Esophagus muscularis mucosa (tissue), 3 donors: Measurements from ENCODE around the gene IL12RB2.

Experiments
- POLR2A ChIP-seq: fragments of 450-650 bp; IDR thresholded peaks from one replicate; pipeline ENCODE4 v1.6.1; 2017; ENCODE audit warnings: antibody characterized with exemption, moderate library complexity, mild to moderate bottlenecking, low read depth
- POLR2AphosphoS5 ChIP-seq, 2 donors: sonication (generic); formaldehyde crosslinking; IDR thresholded peaks; one replicate each; pipeline ENCODE4 v1.6.1; 2017; ENCODE audit warnings: antibody characterized with exemption in 2 of 2
- TF ChIP-seq, protein P1 (sequence below), 3 experiments: fragments of 200-600 bp in 2 of 3; fragments of 450-650 bp in 1 of 3; sonication (generic) in 2 of 3; IDR thresholded peaks; one replicate each; pipeline ENCODE4 v1.5.1; 2017 to 2019; ENCODE audit warnings: antibody characterized with exemption in 3 of 3, mild to moderate bottlenecking in 2 of 3, moderate library complexity in 1 of 3

DNA sequence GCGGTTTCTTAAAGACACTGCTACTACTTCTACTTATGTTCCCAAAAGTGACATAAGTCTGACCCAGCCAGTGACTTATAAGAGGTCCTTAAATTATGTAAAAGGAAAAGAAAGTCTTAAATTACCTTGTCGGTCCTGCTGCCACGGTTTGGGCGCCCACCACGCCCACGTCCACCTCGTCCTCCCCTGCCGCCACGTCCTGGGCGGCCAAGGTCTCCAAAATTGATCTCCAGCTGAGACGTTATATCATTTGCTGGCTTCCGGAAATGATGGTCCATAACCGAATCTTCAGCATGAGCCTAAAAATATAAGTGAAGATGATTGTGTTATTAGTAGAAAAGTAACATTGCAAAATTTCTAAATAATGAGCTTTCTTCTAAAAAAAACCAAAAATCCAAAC is 107.4 kb downstream of the IL12RB2 start:
- TF ChIP-seq, protein P1, sequence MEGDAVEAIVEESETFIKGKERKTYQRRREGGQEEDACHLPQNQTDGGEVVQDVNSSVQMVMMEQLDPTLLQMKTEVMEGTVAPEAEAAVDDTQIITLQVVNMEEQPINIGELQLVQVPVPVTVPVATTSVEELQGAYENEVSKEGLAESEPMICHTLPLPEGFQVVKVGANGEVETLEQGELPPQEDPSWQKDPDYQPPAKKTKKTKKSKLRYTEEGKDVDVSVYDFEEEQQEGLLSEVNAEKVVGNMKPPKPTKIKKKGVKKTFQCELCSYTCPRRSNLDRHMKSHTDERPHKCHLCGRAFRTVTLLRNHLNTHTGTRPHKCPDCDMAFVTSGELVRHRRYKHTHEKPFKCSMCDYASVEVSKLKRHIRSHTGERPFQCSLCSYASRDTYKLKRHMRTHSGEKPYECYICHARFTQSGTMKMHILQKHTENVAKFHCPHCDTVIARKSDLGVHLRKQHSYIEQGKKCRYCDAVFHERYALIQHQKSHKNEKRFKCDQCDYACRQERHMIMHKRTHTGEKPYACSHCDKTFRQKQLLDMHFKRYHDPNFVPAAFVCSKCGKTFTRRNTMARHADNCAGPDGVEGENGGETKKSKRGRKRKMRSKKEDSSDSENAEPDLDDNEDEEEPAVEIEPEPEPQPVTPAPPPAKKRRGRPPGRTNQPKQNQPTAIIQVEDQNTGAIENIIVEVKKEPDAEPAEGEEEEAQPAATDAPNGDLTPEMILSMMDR (IDR thresholded peaks at IDR 0.05): no peak
- TF ChIP-seq POLR2AphosphoS5 (IDR thresholded peaks at IDR 0.05): no peak
- no peak for TF ChIP-seq POLR2A
